GM21515 (cell line): ENCODE data around the gene ECPAS.
"Not testable (repeated sequence)": the region's sequence is repeated elsewhere in the genome, so short reads cannot be mapped to it uniquely, and the experiment has no call there.

Experiments
- ATAC-seq: cut with Tn5 transposase; IDR thresholded peaks from one replicate; pipeline ENCODE4 v1.9.1; 2021; ENCODE audit not compliant: unreplicated experiment

Gene ECPAS

GRCh38 chr9:111481885-111482636, 2.1 kb downstream of the ECPAS start:
- no peak for ATAC-seq

GRCh38 chr9:111477677-111478076, 6.5 kb downstream of the ECPAS start:
- no peak for ATAC-seq

- ATAC-seq, result no peak
Observed at GRCh38 chr9:111475195-111475594, 9.0 kb downstream of the ECPAS start.

GRCh38 chr9:111474385-111474784, 9.8 kb downstream of the ECPAS start:
- ATAC-seq, result no peak

GRCh38 chr9:111467778-111468367, 16.3 kb downstream of the ECPAS start:
- no peak for ATAC-seq

DNA sequence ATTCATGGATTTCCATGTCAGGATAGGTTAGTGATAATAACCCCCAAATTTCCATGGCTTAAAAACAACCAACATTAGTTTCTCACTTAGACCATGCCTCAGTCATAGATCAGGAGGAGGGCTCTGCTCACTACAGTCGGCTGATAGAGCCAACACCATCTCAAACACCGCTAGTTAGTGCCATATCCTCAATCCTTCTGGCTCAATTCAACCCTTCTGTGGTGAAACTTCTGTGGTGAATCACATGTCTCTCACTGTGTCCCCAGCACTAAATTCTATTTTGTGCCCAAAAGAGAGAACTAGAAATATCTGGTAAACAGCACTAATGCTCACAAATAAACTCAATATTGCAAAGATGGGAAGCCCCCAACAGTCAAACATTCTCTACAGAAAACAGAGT, 21.1 kb downstream of the ECPAS start:
- ATAC-seq, result no peak

- ATAC-seq, result no peak
Observed at GRCh38 chr9:111458139-111459009, 25.8 kb downstream of the ECPAS start.

DNA sequence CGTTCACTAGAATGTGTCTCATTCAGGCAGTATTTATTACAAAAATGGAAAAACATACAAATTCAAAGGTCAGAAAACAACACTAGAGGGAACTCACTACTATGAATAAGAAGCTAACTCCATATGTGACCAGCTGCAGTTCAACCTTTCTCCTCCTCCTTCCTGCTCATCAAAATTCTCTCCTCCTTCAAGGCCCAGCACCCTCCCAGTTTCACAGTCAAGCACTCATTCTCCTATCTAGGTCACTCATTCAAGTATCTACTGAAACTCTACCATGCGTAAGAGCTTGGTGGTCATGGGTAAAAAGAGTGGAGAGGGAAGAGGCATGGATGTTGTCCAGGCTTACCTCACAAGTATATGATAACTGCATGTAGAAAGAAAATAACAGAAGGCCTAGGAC, 27.7 kb downstream of the ECPAS start:
- ATAC-seq, result no peak

- no peak for ATAC-seq
Observed at GRCh38 chr9:111455638-111456037, 28.5 kb downstream of the ECPAS start.

- ATAC-seq, result no peak
Observed at GRCh38 chr9:111454751-111455150, 29.4 kb downstream of the ECPAS start.

DNA sequence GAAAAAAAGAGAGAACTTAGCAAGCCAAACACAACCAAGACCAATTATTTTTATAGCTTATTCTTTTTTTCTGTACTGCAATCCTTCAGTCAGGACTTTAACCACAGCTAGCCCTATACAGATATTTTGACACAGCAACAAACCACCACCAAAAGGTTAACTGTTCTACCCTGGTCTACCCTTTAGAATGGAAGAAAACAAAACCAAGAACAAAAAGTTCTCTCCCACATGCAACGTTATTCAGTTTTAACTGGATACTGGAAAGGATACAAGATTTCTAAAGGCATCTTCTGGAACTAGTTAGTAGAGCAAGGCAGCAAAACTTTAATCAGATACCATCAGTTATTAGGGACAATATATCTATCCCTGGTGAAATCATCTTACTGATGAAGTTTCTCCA, 32.6 kb downstream of the ECPAS start:
- no peak for ATAC-seq

DNA sequence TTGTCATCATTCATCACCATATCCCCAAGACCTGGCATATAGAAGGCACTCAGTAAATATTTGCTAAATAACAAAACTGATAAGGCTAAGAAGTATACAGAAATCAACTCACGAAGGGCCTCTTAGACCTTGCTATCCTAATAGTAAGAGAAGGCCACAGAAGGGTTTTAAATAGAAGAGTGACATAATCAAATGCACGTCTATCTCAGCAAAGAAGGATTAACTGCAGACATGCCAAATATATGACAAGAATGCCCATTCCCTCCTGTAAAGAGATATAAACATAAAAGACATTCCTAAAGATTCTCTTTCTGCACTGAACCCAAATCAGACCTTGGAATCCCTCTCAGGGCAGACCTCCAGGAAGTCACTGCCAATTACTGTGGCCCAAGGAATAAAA, 34.1 kb downstream of the ECPAS start:
- ATAC-seq, result no peak

- ATAC-seq, result no peak
Observed at GRCh38 chr9:111449705-111450104, 34.5 kb downstream of the ECPAS start.

- ATAC-seq, result not testable (repeated sequence)
Observed at GRCh38 chr9:111445799-111446198, 38.4 kb downstream of the ECPAS start.

DNA sequence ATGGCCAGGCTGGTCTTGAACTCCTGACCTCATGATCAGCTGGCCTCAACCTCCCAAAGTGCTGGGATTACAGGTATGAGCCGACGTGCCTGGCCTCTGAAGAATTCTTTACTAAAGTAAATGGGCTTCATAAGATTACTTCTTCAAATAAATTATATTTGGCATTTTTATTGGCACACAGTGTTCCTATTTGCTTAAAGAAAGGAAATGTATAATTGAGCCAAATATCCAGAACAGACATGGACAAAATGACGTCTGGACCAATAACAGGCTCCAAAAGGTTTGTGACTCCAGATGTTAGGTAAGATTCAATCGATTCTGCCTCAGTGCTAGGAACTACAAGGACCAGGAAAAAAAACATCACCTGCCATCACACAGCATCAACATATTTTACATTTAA, 40.7 kb downstream of the ECPAS start:
- no peak for ATAC-seq

DNA sequence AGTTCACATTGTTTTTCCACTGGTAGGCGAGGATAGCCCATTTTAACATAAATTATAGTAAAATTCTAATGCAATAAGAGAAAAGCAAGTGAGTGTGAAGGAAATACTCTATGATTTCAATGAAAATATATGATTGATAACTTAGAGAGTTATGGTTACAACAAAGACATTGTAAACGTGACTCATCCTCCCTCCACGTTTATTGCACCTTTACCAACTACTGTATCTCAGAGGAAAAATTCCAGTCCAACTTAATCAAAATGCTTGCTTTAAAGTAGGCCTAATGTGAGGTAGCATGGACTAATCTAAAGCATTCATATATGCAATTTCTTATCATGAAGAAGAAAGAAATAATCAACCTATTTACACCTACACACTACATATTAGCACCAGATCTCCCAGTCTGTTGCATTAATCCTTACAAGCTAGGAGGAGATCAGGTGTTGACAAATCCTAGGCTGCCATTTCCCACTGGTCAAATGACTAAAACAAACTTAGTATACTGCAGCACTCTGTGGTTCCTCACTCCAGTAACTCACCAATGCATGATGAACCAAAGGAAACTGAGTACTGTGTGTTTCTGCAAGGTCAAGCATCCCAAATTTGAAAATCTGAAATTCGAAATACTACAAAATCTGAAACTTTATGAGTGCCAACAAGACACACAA, 41.7 kb downstream of the ECPAS start:
- ATAC-seq, result no peak

GRCh38 chr9:111440226-111440625, 44.0 kb downstream of the ECPAS start:
- no peak for ATAC-seq

- no peak for ATAC-seq
Observed at GRCh38 chr9:111438541-111439235, 45.5 kb downstream of the ECPAS start.

DNA sequence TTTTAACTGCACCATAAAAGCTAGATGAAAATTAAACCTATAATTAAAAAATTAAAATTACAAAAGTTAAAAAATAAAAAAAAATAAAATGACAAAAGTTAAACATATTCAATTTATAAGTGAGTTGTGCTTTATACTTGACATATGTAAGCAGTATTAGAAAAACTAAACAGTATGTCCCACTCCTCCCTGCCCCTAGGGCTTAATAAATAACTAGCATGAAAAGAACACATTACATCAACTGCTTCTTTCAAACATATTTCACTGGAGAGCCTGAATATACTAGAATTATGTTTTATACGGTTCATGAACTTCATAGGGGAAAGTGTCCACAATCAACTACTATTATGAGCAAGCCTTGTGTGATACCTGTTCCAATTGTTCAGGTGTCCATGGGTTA, 47.6 kb downstream of the ECPAS start:
- no peak for ATAC-seq

DNA sequence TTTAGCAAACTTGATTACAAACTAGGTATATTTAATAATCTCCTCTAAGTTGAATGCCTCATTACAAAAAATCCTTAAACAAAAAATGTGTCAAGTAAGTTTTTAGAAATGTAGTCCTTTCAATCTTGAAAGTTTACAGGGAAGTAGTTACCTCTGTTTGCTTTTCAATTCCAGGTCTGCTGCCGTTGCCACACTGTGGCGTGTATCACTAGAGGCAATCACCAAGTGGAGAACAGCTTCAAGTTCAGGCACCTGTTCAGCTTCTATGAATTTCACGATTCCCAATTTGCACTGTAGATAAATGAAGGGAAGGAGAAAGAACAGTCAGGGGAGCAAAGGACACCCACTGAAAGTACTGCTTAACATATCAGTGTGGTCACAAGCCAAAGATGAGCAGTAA, 51.1 kb downstream of the ECPAS start:
- ATAC-seq, result no peak

- ATAC-seq, result no peak
Observed at GRCh38 chr9:111431684-111432083, 52.5 kb downstream of the ECPAS start.
